ENCODE measurements around the gene SERPINA12. TPM values are rescaled to one million over a fixed set of nuclear protein-coding genes. Genes with fewer than 3 reads are reported as not detected.

SERPINA12 gene
- total and polyA plus RNA-seq, 2 of the 13 experiments (the other 11 are each of a cell fraction or from before 2014, with no cell fraction given) = 0.08 TPM; not detected in 1

GRCh38 chr14:94501588-94502516 is 7.4 kb downstream of the SERPINA12 start (continued):
- TF ChIP-seq TCF12 (IDR thresholded peaks at IDR 0.05) (no peak), TCF12 (CRISPR knock-in tag; IDR thresholded peaks at IDR 0.05) (no peak), ARID2 (CRISPR knock-in tag; IDR thresholded peaks at IDR 0.05; ENCODE audit: borderline replicate concordance) (no peak), CREB1 (IDR thresholded peaks at IDR 0.05) (0 out of 2 replicates have a peak, but pooled peaks have one; percentile 22), CREB1 (CRISPR knock-in tag; IDR thresholded peaks at IDR 0.05) (peak; percentile 73), SRSF1 (optimal IDR thresholded peaks at IDR 0.05; ENCODE audit: low read depth, low read length) (no peak), NFYC (CRISPR knock-in tag; IDR thresholded peaks at IDR 0.05) (no peak), ZNF564 (CRISPR knock-in tag; IDR thresholded peaks at IDR 0.05) (no peak), NFE2L1 (CRISPR knock-in tag; IDR thresholded peaks at IDR 0.05; ENCODE audit: borderline replicate concordance) (no peak), FOXK2 (IDR thresholded peaks at IDR 0.05) (no peak), SMARCC2 (IDR thresholded peaks at IDR 0.05) (no peak), ZFP82 (CRISPR knock-in tag; IDR thresholded peaks at IDR 0.05; ENCODE audit: borderline replicate concordance) (no peak), CBX1 (IDR thresholded peaks at IDR 0.05; ENCODE audit: low read depth) (no peak), KDM1A (CRISPR knock-in tag; IDR thresholded peaks at IDR 0.05) (no peak), MED1 (CRISPR knock-in tag; IDR thresholded peaks at IDR 0.05) (peak; percentile 49; the same call in 1 of the 2 replicates), ZNF800 (CRISPR knock-in tag; IDR thresholded peaks at IDR 0.05) (no peak), ZNF101 (CRISPR knock-in tag; IDR thresholded peaks at IDR 0.05; ENCODE audit: borderline replicate concordance, low read depth) (no peak), KLF13 (CRISPR knock-in tag; IDR thresholded peaks at IDR 0.05) (no peak), SP4 (CRISPR knock-in tag; IDR thresholded peaks at IDR 0.05) (no peak), ARNT2 (CRISPR knock-in tag; IDR thresholded peaks at IDR 0.05; ENCODE audit: low read depth) (no peak), RFXANK (CRISPR knock-in tag; IDR thresholded peaks at IDR 0.05) (no peak), SP1 (IDR thresholded peaks at IDR 0.05) (no peak), SP1 (CRISPR knock-in tag; IDR thresholded peaks at IDR 0.05) (no peak), BCL6 (CRISPR knock-in tag; IDR thresholded peaks at IDR 0.05) (no peak), ISL2 (CRISPR knock-in tag; IDR thresholded peaks at IDR 0.05) (no peak; the same call in 1 of the 2 replicates), HNF4A (CRISPR knock-in tag; IDR thresholded peaks at IDR 0.05) (no peak), MED8 (CRISPR knock-in tag; IDR thresholded peaks at IDR 0.05; ENCODE audit: insufficient replicate concordance) (no peak), HNRNPH1 (optimal IDR thresholded peaks at IDR 0.05; ENCODE audit: low read depth, low read length) (no peak), ZSCAN12 (CRISPR knock-in tag; IDR thresholded peaks at IDR 0.05) (no peak), NFE2L2 (IDR thresholded peaks at IDR 0.05; ENCODE audit: low read length) (no peak), CC2D1A (CRISPR knock-in tag; IDR thresholded peaks at IDR 0.05) (no peak), DMAP1 (CRISPR knock-in tag; IDR thresholded peaks at IDR 0.05) (no peak), GFI1 (CRISPR knock-in tag; IDR thresholded peaks at IDR 0.05; ENCODE audit: borderline replicate concordance) (no peak), FOXA3 (CRISPR knock-in tag; IDR thresholded peaks at IDR 0.05) (peak; percentile 71), NRL (CRISPR knock-in tag; IDR thresholded peaks at IDR 0.05; ENCODE audit: borderline replicate concordance) (no peak)

Data from HepG2 (cell line).